GM12801 (cell line): ENCODE results near the gene ABR.

Experiments
- TF ChIP-seq, protein P1 (sequence below): IDR thresholded peaks from one replicate; pipeline ENCODE4 v1.5.1; 2011; ENCODE audit warnings: control low read depth; ENCODE audit not compliant: insufficient read length; ENCODE audit errors: extremely low read depth

ABR gene

DNA sequence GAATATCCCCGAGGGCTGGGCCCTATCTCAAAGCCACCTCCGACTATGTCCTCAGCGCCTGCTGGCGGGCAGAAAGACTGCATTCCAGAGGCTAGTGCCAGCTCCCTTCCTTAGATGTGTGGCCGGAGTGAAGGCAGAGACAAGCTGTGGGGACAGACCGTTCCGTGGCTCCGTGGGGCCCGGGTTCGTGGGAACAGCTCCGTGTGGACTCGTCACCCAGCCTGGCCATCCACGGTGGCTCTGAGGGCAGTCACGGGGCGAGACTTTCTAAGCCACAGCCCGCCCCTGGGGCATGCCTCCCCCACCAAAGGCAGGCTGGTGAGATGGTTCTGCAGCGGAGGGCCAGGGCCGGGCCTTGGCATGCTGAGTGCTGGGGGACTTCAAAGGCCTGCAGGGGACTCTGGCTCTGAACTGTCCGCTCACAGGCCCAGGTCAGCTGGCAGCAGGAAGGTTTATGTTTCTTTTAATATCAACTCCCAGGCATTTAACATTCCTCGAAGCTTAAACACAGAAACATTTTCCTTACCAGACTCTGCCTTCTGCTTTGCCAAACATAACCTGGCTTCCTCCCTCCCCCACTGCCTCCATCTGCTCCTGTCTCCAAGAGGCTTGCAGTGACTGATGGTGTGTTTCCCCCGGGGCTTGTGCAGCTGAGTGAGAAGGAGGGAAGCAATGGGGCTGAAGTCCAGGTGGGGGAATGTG lies 132.5 kb downstream of the ABR start:
- TF ChIP-seq, protein P1, sequence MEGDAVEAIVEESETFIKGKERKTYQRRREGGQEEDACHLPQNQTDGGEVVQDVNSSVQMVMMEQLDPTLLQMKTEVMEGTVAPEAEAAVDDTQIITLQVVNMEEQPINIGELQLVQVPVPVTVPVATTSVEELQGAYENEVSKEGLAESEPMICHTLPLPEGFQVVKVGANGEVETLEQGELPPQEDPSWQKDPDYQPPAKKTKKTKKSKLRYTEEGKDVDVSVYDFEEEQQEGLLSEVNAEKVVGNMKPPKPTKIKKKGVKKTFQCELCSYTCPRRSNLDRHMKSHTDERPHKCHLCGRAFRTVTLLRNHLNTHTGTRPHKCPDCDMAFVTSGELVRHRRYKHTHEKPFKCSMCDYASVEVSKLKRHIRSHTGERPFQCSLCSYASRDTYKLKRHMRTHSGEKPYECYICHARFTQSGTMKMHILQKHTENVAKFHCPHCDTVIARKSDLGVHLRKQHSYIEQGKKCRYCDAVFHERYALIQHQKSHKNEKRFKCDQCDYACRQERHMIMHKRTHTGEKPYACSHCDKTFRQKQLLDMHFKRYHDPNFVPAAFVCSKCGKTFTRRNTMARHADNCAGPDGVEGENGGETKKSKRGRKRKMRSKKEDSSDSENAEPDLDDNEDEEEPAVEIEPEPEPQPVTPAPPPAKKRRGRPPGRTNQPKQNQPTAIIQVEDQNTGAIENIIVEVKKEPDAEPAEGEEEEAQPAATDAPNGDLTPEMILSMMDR, result no peak

DNA sequence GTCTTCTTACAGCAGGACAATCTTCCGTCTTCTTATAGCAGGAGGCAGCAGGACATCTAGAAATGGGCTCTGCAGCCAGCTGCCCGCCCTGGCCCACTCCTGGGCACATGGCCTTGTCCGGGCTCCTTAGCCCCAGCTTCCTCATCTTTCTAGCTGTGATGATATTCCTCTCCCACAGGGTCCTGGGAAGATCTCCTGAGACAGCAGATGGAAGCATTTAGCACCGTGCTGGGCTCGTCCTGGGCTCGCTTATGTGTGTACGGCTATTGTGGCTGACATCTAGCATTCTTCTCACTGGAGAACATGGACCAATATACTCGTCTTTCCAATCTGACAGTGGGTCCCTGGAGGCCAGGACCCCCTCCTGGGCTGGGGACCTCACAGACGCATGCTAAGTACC lies 134.3 kb downstream of the ABR start:
- TF ChIP-seq, protein P1, result no peak

DNA sequence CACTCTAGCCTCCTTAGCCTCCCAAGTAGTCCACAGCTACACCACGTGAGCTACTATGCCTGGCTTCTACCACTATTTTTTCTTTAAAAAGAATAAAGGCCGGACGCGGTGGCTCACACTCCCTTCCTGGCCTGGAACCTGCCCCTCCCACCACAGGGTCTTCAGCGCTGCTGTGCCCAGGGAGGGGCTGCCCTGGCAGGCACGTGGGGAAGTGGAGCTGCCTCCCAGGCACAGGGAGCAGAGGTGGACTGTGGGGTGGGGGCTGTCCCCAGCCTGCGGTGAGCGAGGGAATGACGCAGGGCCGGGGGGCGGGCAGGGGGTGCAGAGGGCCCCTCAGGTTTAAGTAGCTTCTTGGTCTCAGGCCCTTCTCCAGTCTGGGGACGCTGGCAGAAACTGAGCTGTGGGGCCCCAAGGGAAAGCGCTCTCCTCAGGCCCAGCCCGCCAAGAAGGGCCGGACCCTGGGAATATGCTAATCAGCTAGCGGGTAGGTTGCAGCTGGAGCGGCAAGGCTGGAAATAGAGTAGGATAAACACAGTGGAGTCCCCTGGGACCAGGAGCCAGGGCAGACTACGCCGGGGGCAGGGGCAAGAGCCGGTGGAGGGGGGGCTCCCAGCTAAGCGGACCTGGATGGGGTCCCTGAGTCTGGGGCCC lies 136.1 kb downstream of the ABR start:
- TF ChIP-seq, protein P1, result no peak

DNA sequence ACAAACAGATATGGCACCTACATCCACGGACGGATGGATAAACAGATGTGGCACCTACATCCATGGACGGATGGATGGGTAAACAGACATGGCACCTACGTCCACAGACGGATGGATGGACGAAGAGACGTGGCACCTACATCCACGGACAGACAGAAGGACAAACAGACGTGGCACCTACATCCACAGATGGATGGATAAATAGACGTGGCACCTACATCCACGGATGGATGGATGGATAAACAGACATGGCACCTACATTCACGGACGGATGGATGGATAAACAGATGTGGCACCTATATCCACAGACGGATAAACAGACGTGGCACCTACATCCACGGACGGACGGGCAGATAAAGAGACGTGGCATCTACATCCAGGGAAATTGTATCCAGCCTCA lies 137.3 kb downstream of the ABR start:
- TF ChIP-seq, protein P1, result no peak

DNA sequence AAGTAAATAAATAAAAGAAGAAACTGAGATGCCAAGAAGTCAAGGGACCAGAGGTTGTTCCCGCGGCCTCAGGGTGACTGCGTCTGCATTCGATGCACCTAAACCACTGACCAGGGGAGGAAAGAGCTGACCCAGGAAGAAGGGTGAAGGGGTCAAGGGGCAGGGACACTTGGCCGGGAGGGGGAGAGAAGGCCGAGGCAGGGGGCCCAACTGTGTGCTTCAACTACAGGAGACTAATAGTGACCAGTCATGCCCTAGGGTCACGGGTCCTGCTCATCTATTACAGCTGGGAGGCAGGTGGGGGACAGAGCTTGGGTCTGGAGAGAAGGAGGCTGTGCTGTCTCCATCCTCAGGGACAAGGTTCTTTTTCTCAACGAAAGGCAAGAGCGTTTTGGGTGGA lies 138.0 kb downstream of the ABR start:
- TF ChIP-seq, protein P1, result no peak

DNA sequence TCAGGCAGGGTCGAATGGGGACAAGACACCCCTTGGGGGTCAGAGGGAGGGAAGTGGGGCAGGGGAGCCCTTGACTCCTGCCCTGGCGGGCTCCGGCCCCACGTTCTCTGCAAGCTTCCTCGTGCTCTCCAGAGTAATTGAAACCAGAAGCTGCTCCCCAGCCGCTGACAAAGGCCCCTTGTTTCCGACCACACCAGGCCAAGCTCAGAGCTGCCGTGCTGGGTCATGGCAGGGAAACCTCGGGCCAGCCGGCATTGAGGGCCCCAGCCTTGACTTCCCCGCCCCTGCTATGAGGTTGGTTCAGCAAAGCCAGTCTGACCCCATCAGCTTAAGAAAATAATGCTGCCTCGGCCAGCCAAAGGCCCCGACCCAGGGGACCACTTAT lies 139.6 kb downstream of the ABR start:
- TF ChIP-seq, protein P1, result no peak

DNA sequence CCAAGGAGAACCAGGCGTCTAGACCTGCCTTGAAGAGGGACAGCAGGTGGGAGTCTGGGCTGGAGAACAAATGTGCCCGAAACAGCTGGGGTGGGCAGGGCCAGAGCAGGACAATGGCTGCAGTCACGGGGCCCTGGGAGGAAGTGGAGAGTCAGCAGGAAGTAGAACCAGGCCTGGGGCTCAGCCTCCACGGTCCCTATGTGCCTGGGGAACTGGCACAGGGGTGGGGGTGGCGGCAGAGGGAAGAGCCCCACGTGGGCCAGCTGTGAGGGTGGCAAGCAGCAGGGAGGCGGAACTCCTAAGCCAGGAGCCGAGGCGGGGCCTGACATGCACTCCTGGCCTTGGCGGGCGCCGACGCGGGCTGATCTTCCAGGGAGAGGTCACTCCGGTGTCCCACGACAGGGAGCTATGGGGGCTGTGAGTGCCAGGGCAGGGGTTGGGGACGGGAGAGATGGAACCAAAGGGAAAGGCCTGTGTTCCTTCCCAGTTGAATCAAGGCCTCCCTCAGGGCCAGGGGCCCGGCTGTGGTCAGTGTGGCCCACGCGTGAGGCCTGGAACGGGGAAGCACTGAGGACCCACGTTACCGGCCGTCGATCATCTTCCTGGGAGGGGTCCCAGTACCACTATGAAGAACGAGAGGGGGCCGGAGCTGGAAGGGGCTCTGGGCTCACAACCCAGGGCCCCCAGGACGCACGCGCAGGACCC lies 140.1 kb downstream of the ABR start:
- TF ChIP-seq, protein P1, result no peak
